Coronary artery (tissue), 2 donors: ENCODE measurements around the gene ALDH6A1.

Source experiments
- DNase-seq: peaks from one replicate; pipeline ENCODE4 v3.0.0-alpha.2; 2017; ENCODE audit warnings: low spot score
- H3K27ac ChIP-seq, 2 donors: fragments of 200-600 bp; sonication (generic); one replicate each; pipeline ENCODE4 v1.5.1; 2016 to 2019
- H3K4me3 ChIP-seq: fragments of 200-600 bp; sonication (generic); 2 replicates; pipeline ENCODE4 v1.5.1; 2016; ENCODE audit warnings: mild to moderate bottlenecking, moderate library complexity
- CTCF ChIP-seq: fragments of 200-600 bp; sonication (generic); IDR thresholded peaks from one replicate; pipeline ENCODE4 v1.5.1; 2019; ENCODE audit warnings: antibody characterized with exemption

The ALDH6A1 gene

GRCh38 chr14:74089251-74090020, 5.2 kb upstream of the ALDH6A1 start:
- DNase-seq = no peak
- H3K27ac ChIP-seq = no peak overlapping the region
- TF ChIP-seq CTCF = no peak
- no peak overlapping the region for H3K4me3 ChIP-seq

GRCh38 chr14:74085828-74086227, 1.6 kb upstream of the ALDH6A1 start:
- TF ChIP-seq CTCF = no peak
- no peak for DNase-seq
- Histone ChIP-seq H3K4me3 (peak overlapping the region; percentile 78), H3K27ac (no peak overlapping the region)

GRCh38 chr14:74085047-74085637, 889 bp upstream of the ALDH6A1 start:
- TF ChIP-seq CTCF = no peak
- Histone ChIP-seq H3K27ac (peak overlapping the region; percentile 67 to 71), H3K4me3 (peak overlapping the region; percentile 78)
- no peak for DNase-seq

- TF ChIP-seq CTCF = no peak
- Histone ChIP-seq H3K27ac (peak overlapping the region; percentile 91 to 99), H3K4me3 (peak overlapping the region; percentile 86)
- DNase-seq = no peak
These were observed 423 bp downstream of the ALDH6A1 start for GRCh38 chr14:74083784-74084276.

- no peak for DNase-seq
- Histone ChIP-seq H3K4me3 (peak overlapping the region; percentile 86), H3K27ac (peak overlapping the region in 1 of 2 donors; percentile 99)
- TF ChIP-seq CTCF = no peak
These were observed 1.1 kb downstream of the ALDH6A1 start for GRCh38 chr14:74083161-74083560.

GRCh38 chr14:74081491-74081890, 2.8 kb downstream of the ALDH6A1 start:
- no peak overlapping the region for H3K27ac ChIP-seq
- no peak for TF ChIP-seq CTCF
- no peak overlapping the region for H3K4me3 ChIP-seq
- no peak for DNase-seq
